GM12892 (cell line): ENCODE data around the gene ADM2.

ENCODE experiments used
- POLR2A ChIP-seq: IDR thresholded peaks from 2 replicates; pipeline ENCODE4 v1.6.1; 2011; ENCODE audit warnings: low read depth, low read length, control low read depth
- POLR2AphosphoS5 ChIP-seq: IDR thresholded peaks from 2 replicates; pipeline ENCODE4 v1.6.1; 2011; ENCODE audit warnings: low read depth, low read length, control low read depth
- TAF1 ChIP-seq: IDR thresholded peaks from 2 replicates; pipeline ENCODE4 v1.6.1; 2011; ENCODE audit warnings: low read depth, mild to moderate bottlenecking, control low read depth, low read length, borderline replicate concordance

- no peak for TF ChIP-seq TAF1
- no peak for TF ChIP-seq POLR2A
- TF ChIP-seq POLR2AphosphoS5 = no peak
Observed at GRCh38 chr22:50516891-50517290, 35.5 kb downstream of the ADM2 start.
